GM12878 (cell line): ENCODE data around the gene BNC2. TPM values are rescaled to one million over a fixed set of nuclear protein-coding genes. Genes with fewer than 3 reads are reported as not detected.
A peak's percentile ranks its signal among the peaks of the same experiment; 100 is the strongest.

Experiments used
- ASH2L ChIP-seq: fragments of 300-600, 200-600 bp; sonication (generic); IDR thresholded peaks from 2 replicates; pipeline ENCODE4 v1.6.1; 2017; ENCODE audit warnings: low read depth, mild to moderate bottlenecking, borderline replicate concordance
- CREB1 ChIP-seq: IDR thresholded peaks from 2 replicates; pipeline ENCODE4 v1.6.1; 2012; ENCODE audit warnings: low read depth, mild to moderate bottlenecking, inconsistent platforms
- E2F4 ChIP-seq: IDR thresholded peaks from 2 replicates; pipeline ENCODE4 v1.6.1; 2012; ENCODE audit warnings: low read depth, low read length, improper control_type of control experiment
- EED ChIP-seq: sonication (generic); IDR thresholded peaks from 2 replicates; pipeline ENCODE4 v1.6.1; 2016; ENCODE audit warnings: antibody characterized with exemption, low read depth
- EP300 ChIP-seq, 2 experiments: fragments of 150-350 bp in 1 of 2; IDR thresholded peaks; 2 replicates each; pipeline ENCODE4 v1.6.1; 2011 to 2012; ENCODE audit warnings: low read depth in 2 of 2, low read length in 2 of 2, borderline replicate concordance in 1 of 2, improper control_type of control experiment in 1 of 2, inconsistent platforms in 1 of 2; ENCODE audit not compliant: control insufficient read depth in 1 of 2
- IKZF2 ChIP-seq, 2 experiments: fragments of 450-650 bp; IDR thresholded peaks; 2 replicates each; pipeline ENCODE4 v1.6.1; 2017; ENCODE audit warnings: mild to moderate bottlenecking in 2 of 2, moderate library complexity in 2 of 2
- MEF2B ChIP-seq: fragments of 450-650 bp; IDR thresholded peaks from 2 replicates; pipeline ENCODE4 v1.6.1; 2018; ENCODE audit warnings: mild to moderate bottlenecking, moderate library complexity; ENCODE audit not compliant: partially characterized antibody, poor library complexity, severe bottlenecking
- NFIC ChIP-seq: IDR thresholded peaks from 2 replicates; pipeline ENCODE4 v1.6.1; 2012; ENCODE audit warnings: low read depth, mild to moderate bottlenecking, inconsistent platforms, low read length, moderate library complexity
- NR2F1 ChIP-seq: fragments of 450-650 bp; conservative IDR thresholded peaks from 2 replicates; pipeline ENCODE4 v1.6.1; 2017; ENCODE audit warnings: mild to moderate bottlenecking
- PBX3 ChIP-seq: IDR thresholded peaks from 2 replicates; pipeline ENCODE4 v1.6.1; 2011; ENCODE audit warnings: mild to moderate bottlenecking, low read depth, low read length, moderate library complexity; ENCODE audit not compliant: insufficient replicate concordance
- RFX5 ChIP-seq: IDR thresholded peaks from 2 replicates; pipeline ENCODE4 v1.6.1; 2011; ENCODE audit warnings: low read depth, low read length, improper control_type of control experiment
- ZNF622 ChIP-seq: fragments of 450-650 bp; IDR thresholded peaks from 2 replicates; pipeline ENCODE4 v1.6.1; 2017; ENCODE audit warnings: mild to moderate bottlenecking, inconsistent platforms
- polyA plus RNA-seq, 11 experiments: library from polyadenylated mRNA; depleted of rRNA in 4 of 11; unstranded in 6 of 11; stranded (reverse) in 5 of 11; fragments of >200 nt; fragmentation: Nextera tagmentation in 4 of 11; fragmentation: Illumina TruSeq in 1 of 11; extraction: Ambion mirVana in 4 of 11; extraction: Trizol in 1 of 11; gene quantifications; 1 replicate in 1 of 11; 2 replicates in 10 of 11; pipeline versions ENCODE4 v1.2.1 to v1.2.3, GENCODE V29; 2011 to 2016; ENCODE audit warnings: inconsistent platforms in 2 of 11, missing spikeins in 2 of 11, low read depth in 1 of 11
- total RNA-seq, 4 experiments: library from RNA; depleted of rRNA in 3 of 4; stranded (reverse); fragments of >200 nt in 3 of 4; fragmentation: Illumina TruSeq in 1 of 4; extraction: Trizol in 1 of 4; gene quantifications; 2 replicates each; pipeline versions ENCODE4 v1.2.1 to v1.2.3, GENCODE V29; 2013 to 2021

BNC2 gene
- total and polyA plus RNA-seq, 10 of the 15 experiments (the other 5 are each of a cell fraction or from before 2014, with no cell fraction given), result 0.05 to 14.5 (median 0.26) TPM

- TF ChIP-seq E2F4 (no peak), MEF2B (peak; percentile 37), EED (no peak), EP300 (IDR thresholded peaks at IDR 0.05; ENCODE audit: borderline replicate concordance in 1 of 2, control insufficient read depth in 1 of 2, low read depth in 2 of 2, low read length in 2 of 2) (peak in 1 of 2 experiments; percentile 78; a peak in 3 of 4 replicates), ZNF622 (no peak), NFIC (peak; percentile 49), RFX5 (peak; percentile 74), PBX3 (no peak), CREB1 (0 out of 2 replicates have a peak, but pooled peaks have one; percentile 26), NR2F1 (peak; percentile 38), IKZF2 (IDR thresholded peaks at IDR 0.05) (peak; percentile 21 to 41; a peak in 3 of 4 replicates), ASH2L (peak; percentile 53; the same call in 1 of the 2 replicates)
- TF ChIP-seq, all 136 proteins: peak for 16
Measured at GRCh38 chr9:16459421-16460148, 410.9 kb downstream of the BNC2 start (continued).
